Measurements from ENCODE around the gene INPP1. TPM values are rescaled to one million over a fixed set of nuclear protein-coding genes. Genes with fewer than 3 reads are reported as not detected.

The INPP1 gene
- total RNA-seq, 1 experiment from 2014 or later, result 4.3 TPM

- H2AK5ac ChIP-seq (ENCODE audit: insufficient read length, low read length), result no peak overlapping the region
- no peak overlapping the region for H3T11ph ChIP-seq (ENCODE audit: low read length)
- no peak overlapping the region for H4K91ac ChIP-seq (ENCODE audit: insufficient read length, low read depth, low read length)
- H3K4me2 ChIP-seq (ENCODE audit: insufficient read depth, insufficient read length, low read length), result peak overlapping the region; percentile 87
- no peaks in the 10 kb centered on the region for H4K20me1 ChIP-seq (ENCODE audit: control insufficient read depth, insufficient read depth, insufficient read length)
- no peak overlapping the region for H3K23ac ChIP-seq (ENCODE audit: insufficient read length, low read depth, low read length)
- no peaks in the 10 kb centered on the region for H3K79me1 ChIP-seq (ENCODE audit: insufficient read depth, low read depth, low read length, poor library complexity, severe bottlenecking)
- no peak overlapping the region for H3K14ac ChIP-seq (ENCODE audit: insufficient read depth, low read length)
- peaks cover 6% of the 10 kb centered on the region; the same call in 1 of the 2 replicates for H3K4me1 ChIP-seq (ENCODE audit: insufficient read depth, low read length)
- no peak overlapping the region for H2AFZ ChIP-seq (ENCODE audit: low read length)
- Mint-ChIP-seq H3K36me3 (ENCODE audit: insufficient read depth in 1 of 3, low read depth in 3 of 3) (no peaks in the 10 kb centered on the region), H3K27ac (no peak overlapping the region), H3K4me3 (peak overlapping the region in 1 of 2 experiments; percentile 81; a peak in 1 of 5 replicates), H3K4me1 (peaks cover 25 to 26% of the 10 kb centered on the region in 2 experiments), H3K27me3 (ENCODE audit: low read depth) (peaks cover 20% of the 10 kb centered on the region), H3K9me3 (no peaks in the 10 kb centered on the region)
- no peaks in the 10 kb centered on the region; the same call in 1 of the 2 replicates for H3K27me3 ChIP-seq (ENCODE audit: insufficient read depth, low read length)
- no peak overlapping the region for H2BK12ac ChIP-seq (ENCODE audit: insufficient read length, low read depth, low read length)
- H3K18ac ChIP-seq (ENCODE audit: insufficient read length, low read depth, low read length), result no peak overlapping the region
- no peak overlapping the region for H3K56ac ChIP-seq (ENCODE audit: insufficient read length, low read depth, low read length)
- no peak for DNase-seq
- peak overlapping the region; percentile 26 for H3K9ac ChIP-seq (ENCODE audit: extremely low read depth, insufficient read length, low read length)
- H2BK15ac ChIP-seq (ENCODE audit: low read depth, low read length), result no peak overlapping the region
- no CpG with 5 or more reads among the region's 2 CpGs for WGBS (ENCODE audit: extremely low coverage, insufficient read length, low lambda C conversion rate)
- H3K9me3 ChIP-seq (ENCODE audit: control insufficient read depth, low read depth, low read length), result no peaks in the 10 kb centered on the region
- H2BK20ac ChIP-seq (ENCODE audit: low read depth, low read length, poor library complexity, severe bottlenecking), result no peak overlapping the region
- H3K27ac ChIP-seq (ENCODE audit: insufficient read length, low read depth, low read length), result no peak overlapping the region
- no peak overlapping the region for H3K4ac ChIP-seq (ENCODE audit: low read depth, low read length)
- H4K5ac ChIP-seq (ENCODE audit: insufficient read length, low read depth, low read length), result no peak overlapping the region
- no peak for TF ChIP-seq CTCF (conservative IDR thresholded peaks at IDR 0.05)
- peaks cover 8% of the 10 kb centered on the region for H3K23me2 ChIP-seq (ENCODE audit: insufficient read length, low read depth, low read length, poor library complexity, severe bottlenecking)
- no peak overlapping the region for H2BK5ac ChIP-seq (ENCODE audit: insufficient read length, low read length)
- H2BK120ac ChIP-seq (ENCODE audit: low read depth, low read length, poor library complexity, severe bottlenecking), result no peak overlapping the region
- H4K8ac ChIP-seq (replicated peaks; ENCODE audit: insufficient read length, low read depth, low read length), result no peak overlapping the region
- no peaks in the 10 kb centered on the region for H3K79me2 ChIP-seq (ENCODE audit: insufficient read depth, low read length)
Observed at GRCh38 chr2:190409616-190410015, 66.2 kb downstream of the INPP1 start.

Measured in H9 (cell line).